Activated naive CD4-positive, alpha-beta T cell (primary cell): ENCODE data around the gene MYL10.

Experiments
- DNase-seq, 4 experiments: peaks; one replicate each; lab custom pipeline; 2025; lab: John Stamatoyannopoulos, UW

MYL10 gene

GRCh38 chr7:101567230-101567629 is 61.9 kb downstream of the MYL10 start:
- no peak for DNase-seq

GRCh38 chr7:101565601-101566209 is 63.4 kb downstream of the MYL10 start:
- no peak for DNase-seq

- DNase-seq: no peak
These were observed 64.3 kb downstream of the MYL10 start for GRCh38 chr7:101564778-101565211.

GRCh38 chr7:101563943-101564777 is 64.9 kb downstream of the MYL10 start:
- DNase-seq: no peak
